ENCODE results near the gene FBN2.
"Not testable (repeated sequence)": the region's sequence is repeated elsewhere in the genome, so short reads cannot be mapped to it uniquely, and the experiment has no call there.

DNA sequence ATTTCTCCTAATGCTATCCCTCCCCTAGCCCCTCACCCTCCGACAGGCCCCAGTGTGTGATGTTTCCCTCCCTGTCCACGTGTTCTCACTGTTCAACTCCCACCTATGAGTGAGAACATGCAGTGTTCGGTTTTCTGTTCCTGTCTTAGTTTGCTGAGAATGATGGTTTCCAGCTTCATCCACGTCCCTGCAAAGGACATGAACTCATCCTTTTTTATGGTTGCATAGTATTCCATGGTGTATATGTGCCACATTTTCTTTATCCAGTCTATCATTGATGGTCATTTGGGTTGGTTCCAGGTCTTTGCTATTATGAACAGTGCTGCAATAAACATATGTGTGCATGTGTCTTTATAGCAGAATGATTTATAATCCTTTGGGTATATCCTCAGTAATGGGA lies 216.6 kb downstream of the FBN2 start:
- TF ChIP-seq, protein P1, sequence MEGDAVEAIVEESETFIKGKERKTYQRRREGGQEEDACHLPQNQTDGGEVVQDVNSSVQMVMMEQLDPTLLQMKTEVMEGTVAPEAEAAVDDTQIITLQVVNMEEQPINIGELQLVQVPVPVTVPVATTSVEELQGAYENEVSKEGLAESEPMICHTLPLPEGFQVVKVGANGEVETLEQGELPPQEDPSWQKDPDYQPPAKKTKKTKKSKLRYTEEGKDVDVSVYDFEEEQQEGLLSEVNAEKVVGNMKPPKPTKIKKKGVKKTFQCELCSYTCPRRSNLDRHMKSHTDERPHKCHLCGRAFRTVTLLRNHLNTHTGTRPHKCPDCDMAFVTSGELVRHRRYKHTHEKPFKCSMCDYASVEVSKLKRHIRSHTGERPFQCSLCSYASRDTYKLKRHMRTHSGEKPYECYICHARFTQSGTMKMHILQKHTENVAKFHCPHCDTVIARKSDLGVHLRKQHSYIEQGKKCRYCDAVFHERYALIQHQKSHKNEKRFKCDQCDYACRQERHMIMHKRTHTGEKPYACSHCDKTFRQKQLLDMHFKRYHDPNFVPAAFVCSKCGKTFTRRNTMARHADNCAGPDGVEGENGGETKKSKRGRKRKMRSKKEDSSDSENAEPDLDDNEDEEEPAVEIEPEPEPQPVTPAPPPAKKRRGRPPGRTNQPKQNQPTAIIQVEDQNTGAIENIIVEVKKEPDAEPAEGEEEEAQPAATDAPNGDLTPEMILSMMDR (conservative IDR thresholded peaks at IDR 0.05 in 1 of 2, IDR thresholded peaks at IDR 0.05 in 1 of 2; ENCODE audit: low read depth in 1 of 2, low read length in 2 of 2), result not testable (repeated sequence)
- TF ChIP-seq EZH2 (IDR thresholded peaks at IDR 0.05; ENCODE audit: low read length, missing control alignments), result not testable (repeated sequence)

Data from fibroblast of lung (primary cell).